ENCODE data around the gene TMEM242. TPM values are rescaled to one million over a fixed set of nuclear protein-coding genes. Genes with fewer than 3 reads are reported as not detected.

TMEM242 gene
- total RNA-seq, 3 donors from 2014 or later = 10.0 to 14.1 (median 13.4) TPM

- H3K4me3 ChIP-seq = no peak overlapping the region
- no peak for TF ChIP-seq CTCF (IDR thresholded peaks at IDR 0.05)
- intact Hi-C loops (cut with DNase I, micrococcal nuclease) = no loop called here
- DNase-seq (peak; percentile 73 to 78 (median 75)), ATAC-seq (peak; percentile 47)
- H3K4me1 ChIP-seq (ENCODE audit: low read depth) = peaks cover 36% of the 10 kb centered on the region
- H3K9me3 ChIP-seq = no peaks in the 10 kb centered on the region
- H3K36me3 ChIP-seq (ENCODE audit: low read depth) = no peaks in the 10 kb centered on the region
These were observed 83.0 kb downstream of the TMEM242 start for GRCh38 chr6:157240059-157240959.

- Histone ChIP-seq H3K4me3 (no peak overlapping the region), H3K4me1 (ENCODE audit: low read depth) (peaks cover 41% of the 10 kb centered on the region), H3K9me3 (no peaks in the 10 kb centered on the region), H3K36me3 (ENCODE audit: low read depth) (no peaks in the 10 kb centered on the region)
- no peak for DNase-seq
- no peak for TF ChIP-seq CTCF (IDR thresholded peaks at IDR 0.05)
- ATAC-seq = no peak
- intact Hi-C loops (cut with DNase I, micrococcal nuclease) = no loop called here
These were observed 83.7 kb downstream of the TMEM242 start for GRCh38 chr6:157239671-157240058.

Other genes with a start within 250 kb of the TMEM242 start
- gene ZDHHC14, start 57.7 kb upstream of the TMEM242 start, total RNA-seq = 10 to 100 TPM in 2 of 3 donors, 1 to 10 TPM in 1; 9.1 to 10.5 (median 10.0) TPM

All from mucosa of descending colon (tissue), 3 donors.